Cerebellar cortex (tissue), 1 donor: Measurements from ENCODE around the gene FUT9.
A peak's percentile ranks its signal among the peaks of the same experiment; 100 is the strongest.
"Not testable (repeated sequence)": the region's sequence is repeated elsewhere in the genome, so short reads cannot be mapped to it uniquely, and the experiment has no call there.

Experiments used
- DNase-seq: peaks from one replicate; pipeline ENCODE4 v3.0.0-alpha.2; 2015; ENCODE audit warnings: low spot score

The FUT9 gene

DNA sequence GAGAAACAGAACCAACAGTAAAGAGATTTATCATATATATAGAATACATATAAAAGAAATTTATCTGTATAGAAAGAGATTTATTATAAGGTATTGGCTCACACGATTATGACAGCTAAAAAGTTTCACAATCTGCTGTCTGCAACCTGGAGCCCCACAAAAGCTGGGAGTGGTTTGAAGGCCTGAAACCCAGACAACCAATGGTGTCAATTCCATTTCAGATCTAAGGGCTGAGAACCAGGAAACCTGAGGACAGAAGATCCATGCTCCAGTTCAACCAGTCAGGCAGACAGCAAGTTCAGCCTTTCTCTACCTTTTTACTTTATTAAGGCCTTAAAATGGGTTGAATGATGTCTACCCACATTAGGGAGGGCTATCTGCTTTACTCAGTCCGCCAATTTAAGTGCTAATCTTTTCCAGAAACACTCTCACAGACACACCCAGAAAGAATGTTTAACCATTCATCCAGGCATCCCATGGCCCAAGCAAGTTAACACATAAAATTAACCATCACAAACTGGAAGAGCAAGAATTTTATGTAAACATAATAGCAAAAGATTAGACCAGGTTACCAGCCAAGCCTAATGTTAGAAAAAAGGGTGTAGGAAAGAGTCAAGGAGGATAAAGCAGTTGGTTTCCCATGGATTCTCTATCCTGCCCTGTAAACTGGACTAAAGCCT, 170.9 kb downstream of the FUT9 start:
- DNase-seq, result no peak

DNA sequence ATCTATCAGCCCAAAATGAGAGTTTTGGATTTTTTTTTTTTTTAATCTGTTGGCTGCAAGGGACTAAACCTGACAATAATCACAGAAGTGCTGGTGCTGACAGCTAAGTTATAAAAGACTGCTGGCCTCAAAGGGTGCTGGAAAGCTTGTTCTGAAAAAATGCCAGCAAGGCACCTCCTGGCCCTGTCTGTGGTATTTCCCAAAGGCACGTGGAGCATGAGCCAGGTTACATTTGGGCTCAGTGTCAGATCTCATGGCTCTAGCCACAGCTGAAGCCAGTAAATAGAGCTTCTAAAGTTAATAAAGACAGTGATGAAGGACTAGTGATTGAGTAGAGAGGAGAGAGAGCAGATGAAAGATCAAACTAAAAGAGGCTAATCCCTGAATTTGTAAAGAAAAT, 178.9 kb downstream of the FUT9 start:
- DNase-seq, result peak; percentile 59

DNA sequence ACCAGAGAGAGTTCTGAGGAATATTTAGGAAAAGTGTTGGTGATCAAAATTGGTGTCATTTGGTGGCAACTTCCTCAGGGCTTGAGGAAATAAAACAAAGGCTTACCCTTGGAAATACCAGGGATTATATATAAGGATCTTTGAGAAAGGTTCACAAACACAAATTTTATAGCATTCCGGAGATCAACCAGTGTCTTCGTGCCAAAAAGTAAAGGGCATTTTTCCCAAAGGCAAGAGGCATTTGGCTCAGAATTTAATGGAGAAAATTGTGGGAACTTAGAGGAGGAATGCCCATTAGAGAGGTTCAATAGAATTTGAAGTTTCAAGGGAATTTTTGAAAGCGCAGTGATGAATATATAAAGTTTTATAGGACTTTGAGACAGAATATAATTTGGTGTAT, 179.5 kb downstream of the FUT9 start:
- no peak for DNase-seq

DNA sequence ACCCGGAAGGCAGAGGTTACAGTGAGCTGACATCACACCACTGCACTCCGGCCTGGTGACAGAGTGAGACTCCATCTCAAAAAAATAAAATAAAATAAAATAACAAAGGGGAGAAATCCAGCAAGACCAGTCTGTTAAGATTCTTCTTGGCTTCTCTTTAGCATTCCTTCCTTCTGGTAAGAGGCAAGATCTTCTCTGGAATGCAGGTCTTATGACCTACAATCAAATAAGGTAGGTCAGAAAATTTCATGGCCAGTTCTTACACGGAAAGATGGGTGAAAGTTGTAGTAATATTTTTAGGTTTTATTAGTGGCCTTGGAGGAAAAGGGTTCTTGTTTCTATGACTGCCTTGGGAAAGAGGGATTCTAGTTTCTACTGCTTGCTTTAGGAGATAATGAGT, 180.9 kb downstream of the FUT9 start:
- DNase-seq, result no peak

DNA sequence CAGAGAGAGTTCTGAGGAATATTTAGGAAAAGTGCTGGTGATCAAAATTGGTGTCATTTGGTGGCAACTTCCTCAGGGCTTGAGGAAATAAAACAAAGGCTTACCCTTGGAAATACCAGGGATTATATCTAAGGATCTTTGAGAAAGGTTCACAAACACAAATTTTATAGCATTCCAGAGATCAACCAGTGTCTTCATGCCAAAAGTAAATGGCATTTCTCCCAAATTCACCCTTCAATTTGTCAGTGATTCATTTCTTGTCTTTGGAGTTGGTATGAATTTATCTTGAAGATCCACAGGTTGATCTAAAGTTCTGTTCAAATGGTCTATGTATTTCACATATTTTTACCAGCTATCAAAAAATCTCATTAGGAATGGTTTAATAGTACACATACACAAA, 181.5 kb downstream of the FUT9 start:
- no peak for DNase-seq

DNA sequence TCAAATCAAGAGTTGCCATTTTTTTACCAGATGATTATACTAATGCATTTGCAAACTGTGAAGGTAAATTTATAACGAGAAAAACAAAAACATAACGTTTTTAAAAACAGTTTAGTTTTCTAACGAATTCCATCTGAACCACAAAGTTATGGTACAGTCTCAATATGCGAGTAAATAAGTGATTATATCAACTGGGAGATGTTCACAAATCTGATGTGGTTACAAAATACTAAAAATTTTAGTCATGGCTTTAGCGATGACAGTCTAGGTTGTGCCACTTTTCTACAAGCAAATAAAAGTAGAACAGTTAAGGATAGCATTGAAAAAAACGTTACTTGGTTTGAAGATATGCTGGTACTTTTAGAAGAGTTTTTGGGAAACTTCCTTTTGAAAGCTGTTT, 186.8 kb downstream of the FUT9 start:
- DNase-seq, result no peak

DNA sequence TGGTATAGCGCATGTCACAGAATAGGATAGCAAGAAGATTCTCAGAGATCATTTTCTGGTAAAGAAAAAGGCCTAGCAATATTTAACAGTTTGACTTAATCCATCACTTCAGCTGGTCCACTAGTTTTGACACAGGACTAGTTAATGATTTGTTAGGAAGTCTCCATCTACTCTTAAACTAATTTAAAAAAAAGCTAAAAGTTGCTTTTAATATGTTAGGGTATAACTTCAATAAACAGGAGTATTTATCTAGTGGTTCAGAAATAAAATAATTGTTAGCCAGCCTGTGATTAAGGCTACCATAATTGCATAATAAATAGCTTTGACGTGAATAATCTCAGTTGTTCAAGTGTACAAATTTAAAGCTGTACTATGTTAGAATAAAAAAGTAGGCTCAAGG, 195.6 kb downstream of the FUT9 start:
- DNase-seq, result no peak

DNA sequence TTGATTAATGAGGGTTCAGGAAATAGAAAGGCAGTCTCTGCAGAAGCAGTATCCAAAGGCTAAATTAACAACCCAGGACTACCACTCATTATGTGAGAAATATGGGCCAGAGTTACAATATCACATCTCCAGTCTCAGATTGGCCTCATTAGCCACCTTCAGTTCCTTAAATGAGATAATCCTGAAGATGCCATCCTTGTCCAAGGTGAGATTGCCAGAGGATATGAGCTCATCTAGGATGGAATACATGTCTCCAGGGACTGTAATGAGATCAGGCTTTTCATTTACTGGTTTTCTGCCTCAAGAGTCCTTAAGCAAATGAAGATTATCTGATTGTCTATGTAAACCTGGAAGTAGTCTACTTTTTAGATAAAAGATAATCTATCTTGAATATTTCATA, 196.3 kb downstream of the FUT9 start:
- DNase-seq, result no peak

DNA sequence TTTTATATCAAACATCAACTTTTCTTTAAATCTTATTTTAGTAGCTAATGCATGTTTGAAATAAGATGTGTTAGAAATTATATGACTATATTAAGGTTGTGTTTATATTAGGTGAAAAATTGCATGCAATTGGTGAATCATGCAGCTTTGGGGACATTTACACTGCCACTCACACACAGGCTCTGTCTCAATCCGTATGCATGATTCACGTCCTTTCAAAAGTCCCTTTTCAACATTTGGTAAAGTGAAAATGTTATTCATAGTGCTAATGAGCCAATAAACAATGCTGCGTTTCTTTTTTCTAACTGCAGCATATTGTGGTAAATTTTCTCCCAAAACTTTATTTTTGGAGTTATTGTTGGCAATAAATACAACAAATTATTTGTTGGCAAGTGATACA, 198.0 kb downstream of the FUT9 start:
- DNase-seq, result no peak

DNA sequence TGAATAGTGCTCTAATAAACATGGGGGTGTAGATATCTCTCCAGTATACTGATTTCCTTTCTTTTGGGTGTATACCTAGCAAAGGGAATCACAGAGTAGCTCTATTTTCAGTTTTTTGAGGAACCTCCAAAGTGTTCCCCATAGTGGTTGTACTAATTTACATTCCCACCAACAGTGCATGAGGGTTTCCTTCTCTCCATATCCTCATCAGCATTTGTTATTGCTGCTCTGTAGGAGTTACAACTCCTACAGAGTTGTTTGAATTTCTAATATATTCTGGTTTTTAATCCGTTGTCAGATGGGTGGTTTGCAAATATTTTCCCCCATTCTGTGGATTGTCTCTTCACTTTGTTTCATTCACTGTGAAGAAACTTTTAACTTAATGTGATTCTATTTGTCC, 207.9 kb downstream of the FUT9 start:
- no peak for DNase-seq

DNA sequence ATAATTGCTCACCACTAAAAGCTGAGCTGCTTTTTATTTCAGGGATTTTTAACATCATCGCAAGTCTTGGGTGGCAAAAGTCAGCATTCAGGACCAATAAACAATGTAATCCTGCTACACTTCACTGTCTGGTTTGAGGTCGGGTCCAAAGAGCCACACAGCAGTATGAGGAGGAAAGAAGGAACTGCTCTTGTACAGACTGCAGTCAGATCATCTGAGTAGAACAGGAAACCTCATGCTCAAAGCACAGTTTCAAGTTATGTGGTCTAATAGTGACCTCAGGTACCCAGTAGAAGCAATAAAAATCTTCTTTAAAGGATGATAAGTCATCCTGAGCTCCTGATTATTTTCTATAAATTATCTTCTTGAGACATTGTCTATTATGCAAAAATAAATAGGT, 211.4 kb downstream of the FUT9 start:
- no peak for DNase-seq

DNA sequence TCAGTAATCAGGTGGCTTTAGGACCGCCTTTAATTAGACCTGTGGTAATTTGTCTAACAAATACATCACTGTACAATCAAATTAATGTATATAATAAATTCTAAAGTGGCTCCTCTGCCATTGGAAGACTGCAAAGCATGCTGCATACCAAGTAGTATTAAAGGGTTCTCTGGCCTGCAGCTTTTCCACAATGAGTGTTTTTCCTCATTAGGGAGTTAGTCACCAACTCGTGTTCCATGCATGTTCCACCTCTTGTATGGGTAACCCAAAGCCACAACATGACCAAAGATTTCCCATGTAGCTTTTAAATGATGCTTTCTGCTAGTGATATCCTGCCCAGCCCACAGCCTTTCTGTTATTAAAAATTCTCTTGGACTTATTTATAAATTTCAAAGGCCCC, 218.7 kb downstream of the FUT9 start:
- DNase-seq, result no peak

DNA sequence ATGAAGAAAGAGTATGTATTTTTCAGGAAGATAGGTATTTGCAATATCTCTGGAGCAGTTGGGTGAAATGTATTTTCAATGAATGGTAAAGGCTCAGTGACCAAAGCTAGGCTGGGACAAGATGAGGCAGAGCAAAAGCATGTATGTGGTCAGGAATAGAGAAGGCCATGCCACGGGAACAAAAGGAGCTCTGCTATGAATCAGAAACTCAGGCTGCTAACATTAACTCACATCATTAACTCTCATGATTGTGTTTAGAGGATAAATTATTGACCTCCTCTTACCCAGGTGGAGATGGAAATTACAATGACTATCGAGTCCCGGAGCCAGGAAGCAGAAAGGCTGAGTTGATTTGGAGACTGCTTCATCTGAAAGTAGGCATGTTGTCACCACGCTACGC, 220.2 kb downstream of the FUT9 start:
- no peak for DNase-seq

DNA sequence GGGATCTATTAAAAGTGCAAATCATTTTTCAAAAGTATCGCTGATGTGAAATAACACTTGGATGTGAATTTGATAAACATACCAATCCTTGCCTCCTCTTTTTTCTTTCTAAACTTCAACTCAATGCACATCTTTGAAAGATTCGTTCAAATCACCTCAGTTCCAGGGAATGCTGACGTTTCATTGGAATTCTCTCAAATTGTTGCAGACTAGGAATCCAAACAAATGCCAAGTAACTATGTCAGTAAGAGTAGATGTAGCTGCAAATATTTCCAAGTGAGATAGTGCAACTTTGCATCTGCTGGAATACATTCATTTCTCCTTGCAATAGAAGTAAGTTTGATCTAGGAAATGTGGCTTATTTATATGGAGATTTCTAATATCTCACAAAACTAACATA, 220.7 kb downstream of the FUT9 start:
- no peak for DNase-seq

DNA sequence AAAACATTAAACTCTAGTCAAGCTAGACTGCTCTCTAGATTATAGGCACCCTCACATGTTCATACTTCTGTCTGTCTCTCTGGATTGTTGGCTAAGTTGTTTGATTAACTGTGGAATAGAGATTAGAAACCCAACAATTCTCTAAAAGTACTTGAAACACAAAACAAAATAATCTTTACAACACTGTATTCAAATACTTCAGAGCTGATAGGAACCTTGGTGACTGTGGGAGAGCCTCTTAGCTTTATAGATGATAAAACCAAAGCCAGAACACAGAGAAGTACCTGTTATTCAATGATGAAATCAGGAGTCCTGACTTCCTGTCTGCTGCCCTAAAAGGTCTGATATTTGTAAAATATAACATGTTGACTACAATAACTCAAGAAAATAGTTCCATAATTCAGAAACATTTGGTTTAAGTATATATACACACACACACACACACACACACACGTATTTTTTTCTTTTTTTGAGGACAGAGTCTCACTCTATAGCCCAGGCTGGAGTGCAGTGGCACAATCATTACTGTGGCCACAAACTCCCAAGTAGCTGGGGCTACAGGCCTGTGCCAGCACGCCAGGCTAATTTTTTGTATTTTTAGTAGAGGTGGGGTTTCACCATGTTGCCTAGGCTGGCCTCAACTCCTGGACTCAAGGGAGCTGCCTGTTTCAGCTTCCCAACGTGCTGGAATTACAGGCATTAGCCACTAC, 222.0 kb downstream of the FUT9 start:
- no peak for DNase-seq

DNA sequence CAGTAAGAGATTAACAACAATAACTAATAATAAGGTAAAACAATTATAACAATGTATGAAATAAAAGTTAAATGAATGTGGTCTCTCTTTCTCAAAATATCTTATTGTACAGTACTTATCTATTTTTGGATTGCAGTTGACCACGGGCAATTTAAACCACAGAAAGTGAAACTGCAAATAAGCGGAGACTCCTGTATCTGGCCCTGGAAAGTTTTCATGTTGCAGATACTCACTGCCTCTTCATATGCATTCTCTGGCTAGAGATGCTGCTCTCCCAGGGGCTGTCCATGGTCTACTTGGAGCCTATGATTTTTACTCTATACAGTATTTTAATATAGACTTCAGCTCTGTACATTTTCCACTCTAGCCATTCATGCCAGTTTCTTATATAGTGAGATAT, 230.8 kb downstream of the FUT9 start:
- DNase-seq, result no peak

DNA sequence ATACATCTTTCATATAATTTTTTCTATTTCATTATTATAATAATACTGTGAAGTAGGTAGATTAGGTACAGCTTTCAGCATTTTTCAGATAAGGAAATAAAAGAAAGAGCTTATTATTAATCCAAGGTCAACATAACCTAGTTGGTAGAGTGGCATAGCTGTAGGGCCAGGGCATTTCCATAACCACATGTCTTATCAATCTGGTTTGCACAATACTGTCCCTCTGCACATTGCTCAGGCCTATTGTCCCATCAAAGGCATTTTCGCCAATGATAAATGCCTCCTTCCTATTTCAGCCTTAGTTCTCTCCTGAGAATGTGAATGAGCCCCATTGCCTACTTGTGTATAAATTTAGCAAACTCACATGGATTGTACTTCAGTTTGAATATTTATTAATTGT, 234.0 kb downstream of the FUT9 start:
- DNase-seq, result no peak

DNA sequence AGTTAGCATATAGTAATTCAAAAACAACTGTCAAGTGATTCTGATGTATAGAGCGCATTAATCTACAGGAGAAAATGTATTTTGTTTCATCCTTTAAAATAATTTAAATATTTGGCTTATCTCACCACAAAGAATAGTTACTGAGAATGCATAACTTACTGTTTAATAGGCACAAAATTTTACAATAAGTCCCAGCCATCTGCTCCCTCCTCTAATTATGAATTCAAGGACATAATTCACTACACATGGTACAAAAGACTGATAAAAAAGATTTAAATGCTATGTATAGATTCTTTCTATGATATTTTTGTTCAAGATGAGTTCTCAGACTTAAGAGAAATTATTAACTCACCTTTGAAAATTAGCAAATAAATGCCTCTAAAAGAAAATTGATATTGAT, 242.0 kb downstream of the FUT9 start:
- no peak for DNase-seq

DNA sequence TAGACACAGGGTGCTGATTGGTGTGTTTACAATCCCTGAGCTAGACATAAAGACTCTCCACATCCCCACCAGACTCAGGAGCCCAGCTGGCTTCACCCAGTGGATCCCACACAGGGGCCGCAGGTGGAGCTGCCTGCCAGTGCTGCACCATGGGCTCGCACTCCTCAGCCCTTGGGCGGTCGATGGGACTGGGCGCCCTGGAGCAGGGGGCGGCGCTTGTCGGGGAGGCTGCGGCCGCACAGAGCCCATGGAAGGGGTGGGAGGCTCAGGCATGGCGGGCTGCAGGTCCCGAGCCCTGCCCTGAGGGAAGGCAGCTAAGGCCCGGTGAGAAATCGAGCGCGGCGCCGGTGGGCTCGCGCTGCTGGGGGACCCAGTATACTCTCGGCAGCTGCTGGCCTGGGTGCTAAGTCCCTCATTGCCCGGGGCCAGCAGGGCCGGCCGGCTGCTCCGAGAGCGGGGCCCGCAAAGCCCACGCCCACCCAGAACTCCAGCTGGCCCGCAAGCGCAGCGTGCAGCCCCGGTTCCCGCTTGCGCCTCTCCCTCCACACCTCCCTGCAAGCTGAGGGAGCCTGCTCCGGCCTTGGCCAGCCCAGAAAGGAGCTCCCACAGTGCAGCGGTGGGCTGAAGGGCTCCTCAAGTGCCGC, 245.1 kb downstream of the FUT9 start:
- DNase-seq, result not testable (repeated sequence)
